Measurements from ENCODE around the gene ACTR8. TPM values are rescaled to one million over a fixed set of nuclear protein-coding genes. Genes with fewer than 3 reads are reported as not detected.

Gene ACTR8
- polyA plus RNA-seq, 3 donors, result 8.3 to 12.2 (median 10.7) TPM

GRCh38 chr3:53824795-53825194, 57.2 kb downstream of the ACTR8 start:
- WGBS (ENCODE audit: insufficient coverage), result 93% methylated on average over 2 of the region's 4 CpGs
- H3K4me1 Mint-ChIP-seq, result no peaks in the 10 kb centered on the region

GRCh38 chr3:53823956-53824657, 57.8 kb downstream of the ACTR8 start:
- Histone ChIP-seq H3K4me3 (replicated peaks in 1 of 3; ENCODE audit: low read depth in 2 of 3, low read length in 3 of 3) (no peak overlapping the region), H3K79me2 (ENCODE audit: insufficient read depth, low read length) (no peaks in the 10 kb centered on the region), H2AFZ (ENCODE audit: insufficient read depth, low read depth, low read length, poor library complexity, severe bottlenecking) (no peak overlapping the region), H3K27ac (ENCODE audit: low read depth in 1 of 2, low read length in 2 of 2) (no peak overlapping the region), H4K20me1 (ENCODE audit: insufficient read depth, low read length) (no peaks in the 10 kb centered on the region), H3K4me2 (replicated peaks; ENCODE audit: extremely low read depth, low read length, poor library complexity, severe bottlenecking) (no peak overlapping the region), H3K36me3 (replicated peaks in 1 of 2; ENCODE audit: control insufficient read depth in 1 of 2, insufficient read depth in 2 of 2, low read length in 2 of 2) (no peaks in the 10 kb centered on the region), H3K9ac (ENCODE audit: insufficient read depth, low read length, poor library complexity, severe bottlenecking) (no peak overlapping the region), H3K4me1 (ENCODE audit: control insufficient read depth in 1 of 2, insufficient read depth in 2 of 2, low read length in 2 of 2) (no peaks in the 10 kb centered on the region), H3K9me3 (replicated peaks in 1 of 2; ENCODE audit: control insufficient read depth in 1 of 2, insufficient read depth in 1 of 2, low read length in 2 of 2) (no peaks in the 10 kb centered on the region), H3K27me3 (ENCODE audit: control insufficient read depth in 2 of 2, insufficient read depth in 2 of 2, low read length in 2 of 2) (no peaks in the 10 kb centered on the region)
- Mint-ChIP-seq H3K27ac (no peak overlapping the region), H3K4me3 (no peak overlapping the region), H3K4me1 (no peaks in the 10 kb centered on the region), H3K36me3 (no peaks in the 10 kb centered on the region), H3K27me3 (ENCODE audit: low read depth in 3 of 3) (peaks cover 4 to 16% (median 8%) of the 10 kb centered on the region in 3 donors), H3K9me3 (peaks cover 0 to 3% (median 0%) of the 10 kb centered on the region in 7 donors)
- no peak for DNase-seq
- WGBS (ENCODE audit: insufficient coverage), result 90% methylated on average over 3 of the region's 10 CpGs
- intact Hi-C loops (cut with micrococcal nuclease), result no loop called here
- TF ChIP-seq CTCF (IDR thresholded peaks at IDR 0.05), result no peak

More at GRCh38 chr3:53824795-53825194, 57.2 kb downstream of the ACTR8 start:
- Histone ChIP-seq H3K9ac (ENCODE audit: insufficient read depth, low read length, poor library complexity, severe bottlenecking) (no peak overlapping the region), H2AFZ (ENCODE audit: insufficient read depth, low read depth, low read length, poor library complexity, severe bottlenecking) (no peak overlapping the region), H4K20me1 (ENCODE audit: insufficient read depth, low read length) (no peaks in the 10 kb centered on the region), H3K27ac (ENCODE audit: low read depth in 1 of 2, low read length in 2 of 2) (no peak overlapping the region), H3K27me3 (ENCODE audit: control insufficient read depth in 2 of 2, insufficient read depth in 2 of 2, low read length in 2 of 2) (no peaks in the 10 kb centered on the region), H3K4me3 (replicated peaks in 1 of 3; ENCODE audit: low read depth in 2 of 3, low read length in 3 of 3) (no peak overlapping the region), H3K79me2 (ENCODE audit: insufficient read depth, low read length) (no peaks in the 10 kb centered on the region), H3K36me3 (replicated peaks in 1 of 2; ENCODE audit: control insufficient read depth in 1 of 2, insufficient read depth in 2 of 2, low read length in 2 of 2) (no peaks in the 10 kb centered on the region), H3K4me1 (ENCODE audit: control insufficient read depth in 1 of 2, insufficient read depth in 2 of 2, low read length in 2 of 2) (no peaks in the 10 kb centered on the region), H3K9me3 (replicated peaks in 1 of 2; ENCODE audit: control insufficient read depth in 1 of 2, insufficient read depth in 1 of 2, low read length in 2 of 2) (no peaks in the 10 kb centered on the region), H3K4me2 (replicated peaks; ENCODE audit: extremely low read depth, low read length, poor library complexity, severe bottlenecking) (no peak overlapping the region)
- no peak for DNase-seq
- intact Hi-C loops (cut with micrococcal nuclease), result no loop called here
- no peaks in the 10 kb centered on the region for H3K36me3 Mint-ChIP-seq
- H3K4me3 Mint-ChIP-seq, result no peak overlapping the region
- no peak overlapping the region for H3K27ac Mint-ChIP-seq
- H3K27me3 Mint-ChIP-seq (ENCODE audit: low read depth in 3 of 3), result peaks cover 4 to 16% (median 8%) of the 10 kb centered on the region in 3 donors
- H3K9me3 Mint-ChIP-seq, result peaks cover 0 to 3% (median 0%) of the 10 kb centered on the region in 7 donors
- no peak for TF ChIP-seq CTCF (IDR thresholded peaks at IDR 0.05)

All from CD14-positive monocyte (primary cell).